Raji (cell line): Measurements from ENCODE around the gene SLCO3A1.

Experiments used
- POLR2A ChIP-seq: IDR thresholded peaks from 2 replicates; pipeline ENCODE4 v1.6.1; 2011; ENCODE audit warnings: low read depth, low read length, control low read depth; ENCODE audit not compliant: insufficient read depth

SLCO3A1 gene

GRCh38 chr15:91924837-91925495, 71.5 kb downstream of the SLCO3A1 start:
- TF ChIP-seq POLR2A: no peak

- no peak for TF ChIP-seq POLR2A
These were observed 72.3 kb downstream of the SLCO3A1 start for GRCh38 chr15:91925794-91926193.

DNA sequence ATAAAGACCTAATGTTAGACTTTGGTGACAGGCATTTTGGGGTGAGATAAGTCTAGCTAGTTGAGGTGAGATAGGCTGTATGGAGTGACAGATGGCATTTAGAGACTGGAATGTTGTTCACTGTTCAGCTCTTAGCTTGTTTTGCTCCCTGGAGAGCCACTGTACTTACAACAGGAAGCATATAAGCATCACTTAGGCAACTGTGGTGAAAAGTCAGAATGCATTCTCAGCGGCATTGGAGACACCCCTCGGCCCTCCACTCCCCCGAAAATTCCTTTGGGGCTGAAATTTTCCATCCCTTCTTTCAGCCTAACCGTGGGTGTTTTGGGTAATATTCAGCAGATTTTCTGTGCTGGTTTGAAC, 73.4 kb downstream of the SLCO3A1 start:
- no peak for TF ChIP-seq POLR2A

DNA sequence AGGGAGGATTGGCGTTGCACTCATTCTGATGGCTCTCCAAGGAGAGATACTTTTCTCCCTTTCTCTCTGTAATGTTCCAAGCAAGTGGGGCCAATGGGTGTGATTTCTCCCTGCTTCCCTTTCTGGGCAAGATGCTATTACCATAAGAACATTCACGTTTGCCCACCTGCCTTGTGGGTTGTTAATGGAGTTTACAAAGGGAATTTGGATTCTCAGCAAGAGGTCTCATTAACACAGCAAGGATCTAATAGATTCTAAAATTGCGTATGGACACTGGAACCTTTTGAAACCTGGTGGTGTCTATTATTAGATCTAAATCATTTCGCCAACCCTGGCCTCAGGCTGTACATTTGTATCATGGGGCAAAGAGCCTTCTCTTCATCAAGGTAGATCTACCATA, 74.1 kb downstream of the SLCO3A1 start:
- no peak for TF ChIP-seq POLR2A

- TF ChIP-seq POLR2A: no peak
These were observed 75.2 kb downstream of the SLCO3A1 start for GRCh38 chr15:91928675-91929074.

- no peak for TF ChIP-seq POLR2A
These were observed 76.0 kb downstream of the SLCO3A1 start for GRCh38 chr15:91929509-91929908.

- no peak for TF ChIP-seq POLR2A
These were observed 76.6 kb downstream of the SLCO3A1 start for GRCh38 chr15:91930092-91930491.

- TF ChIP-seq POLR2A: no peak
These were observed 82.8 kb downstream of the SLCO3A1 start for GRCh38 chr15:91936182-91936775.

- TF ChIP-seq POLR2A: no peak
These were observed 83.4 kb downstream of the SLCO3A1 start for GRCh38 chr15:91936927-91937326.

GRCh38 chr15:91938136-91938535, 84.6 kb downstream of the SLCO3A1 start:
- no peak for TF ChIP-seq POLR2A

DNA sequence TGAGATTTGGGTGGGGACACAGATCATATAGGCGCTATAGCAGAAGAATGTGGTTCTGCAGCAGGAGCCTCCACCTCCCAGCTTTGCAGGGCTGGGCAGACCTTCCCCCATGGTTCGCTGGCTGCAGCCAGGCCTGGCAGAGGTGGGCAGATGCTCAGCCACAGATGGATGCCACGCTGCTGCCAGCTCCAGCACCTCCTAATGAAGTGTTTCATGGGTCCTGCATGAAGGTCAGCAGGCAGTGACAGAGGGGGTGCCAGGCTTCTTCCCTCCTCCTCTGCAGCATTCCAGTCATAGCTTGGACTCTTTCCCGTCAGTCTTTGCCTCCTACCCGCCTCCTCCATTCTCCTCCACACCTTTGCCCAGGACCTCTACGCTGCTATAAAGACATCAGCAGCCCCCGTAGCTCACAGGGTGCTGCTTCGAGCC, 85.9 kb downstream of the SLCO3A1 start:
- no peak for TF ChIP-seq POLR2A

DNA sequence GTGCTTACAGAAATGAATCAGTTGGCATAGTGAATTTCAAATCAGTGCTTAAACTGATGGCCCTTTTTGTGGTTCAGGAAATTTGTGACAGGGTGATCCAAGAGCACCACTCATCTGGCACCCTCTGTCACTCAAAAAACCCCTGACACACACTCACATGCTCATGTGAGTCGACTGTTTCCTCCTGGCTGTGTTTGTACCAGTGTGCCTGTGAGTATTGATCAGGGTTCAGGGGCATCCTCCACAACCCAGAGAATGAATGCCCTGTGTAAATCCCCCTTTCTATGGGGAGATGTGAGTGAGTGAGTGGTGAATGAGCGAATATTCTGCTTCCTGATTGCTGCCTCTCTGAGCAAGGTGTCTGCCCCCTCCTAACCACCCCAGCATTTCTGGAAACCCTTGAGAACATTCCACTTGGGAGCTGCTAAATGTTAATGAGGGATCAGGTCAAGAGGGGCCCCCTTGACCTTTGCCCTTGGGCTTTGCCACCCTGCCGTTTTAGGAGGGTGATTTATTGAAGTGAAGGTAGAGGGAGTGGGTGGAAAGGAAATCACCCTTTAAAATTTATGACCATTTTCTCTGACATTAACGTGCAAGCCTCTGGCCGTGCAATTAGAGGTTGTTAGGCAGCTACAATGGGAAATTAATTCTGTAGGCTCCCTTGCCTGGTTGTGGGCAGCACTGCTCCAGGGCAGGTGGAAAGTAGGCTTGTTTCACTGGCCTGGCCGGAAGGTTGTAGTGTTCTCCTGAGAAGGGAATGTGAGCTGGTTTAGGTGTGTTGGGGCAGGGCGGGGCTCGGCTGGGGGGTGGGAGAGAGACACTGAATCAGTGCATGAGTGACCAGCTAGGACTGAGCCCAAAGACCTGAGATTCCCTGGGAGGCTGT, 87.2 kb downstream of the SLCO3A1 start:
- TF ChIP-seq POLR2A: no peak

DNA sequence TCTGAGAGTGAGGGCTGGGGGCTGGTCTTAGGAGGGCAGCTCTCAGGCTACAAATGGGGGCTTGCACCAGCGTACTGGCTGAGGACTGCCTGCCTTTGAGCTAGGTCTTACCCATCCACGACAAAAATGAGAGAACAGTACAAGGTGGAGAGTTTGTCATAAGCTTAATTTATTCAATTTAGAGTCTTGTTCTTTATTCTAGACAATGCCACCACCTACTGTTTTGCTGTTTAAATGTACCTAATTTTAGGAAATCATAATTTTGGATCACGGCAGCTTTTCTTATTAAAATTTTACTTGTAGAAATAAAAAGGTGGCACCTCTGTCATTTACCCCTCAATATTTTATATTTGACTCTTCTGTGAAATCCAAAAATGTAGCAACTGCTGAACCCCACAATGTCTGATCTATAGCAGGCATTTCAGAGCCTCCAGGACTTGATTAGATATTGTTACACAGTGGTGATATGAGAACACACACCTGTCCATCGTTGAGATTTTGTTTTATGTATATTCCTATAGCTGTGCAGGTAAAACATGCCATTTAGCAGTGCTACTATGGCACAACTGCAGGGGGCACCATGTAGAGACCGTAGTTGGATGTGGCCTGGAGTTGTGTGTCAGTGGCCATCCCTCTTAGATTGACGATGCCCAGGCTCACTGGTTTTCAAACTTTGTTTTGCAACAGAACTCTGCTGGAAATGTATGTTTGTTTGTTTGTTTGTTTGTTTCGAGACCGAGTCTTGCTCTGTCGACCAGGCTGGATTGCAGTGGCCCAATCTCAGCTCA, 88.6 kb downstream of the SLCO3A1 start:
- TF ChIP-seq POLR2A: no peak

DNA sequence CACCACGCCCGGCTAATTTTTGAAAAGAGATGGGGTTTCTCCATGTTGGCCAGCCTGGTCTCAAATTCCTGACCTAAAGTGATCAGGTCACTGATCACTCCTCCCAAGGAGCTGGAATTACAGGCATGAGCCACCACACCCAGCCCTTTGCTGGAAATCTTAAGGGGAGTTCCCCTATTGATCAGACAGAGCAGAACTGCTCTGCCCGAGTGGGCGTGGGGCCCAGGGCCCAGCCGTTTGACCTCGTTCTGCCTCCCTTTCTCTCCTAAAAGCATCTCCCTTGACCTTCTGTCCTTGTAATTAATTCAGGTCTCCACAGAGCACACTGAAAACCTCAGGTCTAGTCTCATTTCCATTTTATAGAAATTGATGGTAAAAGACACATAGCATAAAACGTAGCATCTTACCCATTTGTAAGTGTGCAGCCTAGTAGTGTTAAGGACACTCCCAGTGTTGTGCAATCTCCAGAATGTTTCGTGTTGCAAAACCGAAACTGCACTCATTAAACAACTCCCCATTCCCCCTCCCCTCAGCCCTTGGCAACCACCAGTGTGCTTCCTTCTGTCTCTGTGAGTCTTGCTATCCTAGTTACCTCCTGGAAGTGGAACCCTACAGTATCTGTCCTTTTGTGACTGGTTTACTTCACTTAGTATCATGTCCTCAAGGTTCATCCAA, 89.3 kb downstream of the SLCO3A1 start:
- no peak for TF ChIP-seq POLR2A

GRCh38 chr15:91944331-91944730, 90.8 kb downstream of the SLCO3A1 start:
- no peak for TF ChIP-seq POLR2A
